22Rv1 (cell line): ENCODE data around the gene ALDH16A1.

ENCODE experiments used
- CTCF ChIP-seq: fragments of 450-650 bp; IDR thresholded peaks from 2 replicates; pipeline ENCODE4 v1.5.1; 2017; ENCODE audit warnings: mild to moderate bottlenecking
- ZFX ChIP-seq: fragments of 450-650 bp; IDR thresholded peaks from 2 replicates; pipeline ENCODE4 v1.6.1; 2017; ENCODE audit warnings: antibody characterized with exemption, borderline replicate concordance

- TF ChIP-seq CTCF (no peak), ZFX (no peak)
Measured at GRCh38 chr19:49461656-49462055, 8.6 kb downstream of the ALDH16A1 start.
